HCT116 (cell line): ENCODE data around the gene VSTM2L.

Experiments
- SIN3A ChIP-seq: IDR thresholded peaks from 2 replicates; pipeline ENCODE4 v1.6.1; 2012; ENCODE audit warnings: low read depth
- TF ChIP-seq, protein P1 (sequence below): IDR thresholded peaks from 2 replicates; pipeline ENCODE4 v1.6.1; 2011; ENCODE audit warnings: mild to moderate bottlenecking, low read length, moderate library complexity; ENCODE audit not compliant: insufficient replicate concordance; ENCODE audit errors: extremely low read depth

- TF ChIP-seq SIN3A: no peak
- TF ChIP-seq, protein P1, sequence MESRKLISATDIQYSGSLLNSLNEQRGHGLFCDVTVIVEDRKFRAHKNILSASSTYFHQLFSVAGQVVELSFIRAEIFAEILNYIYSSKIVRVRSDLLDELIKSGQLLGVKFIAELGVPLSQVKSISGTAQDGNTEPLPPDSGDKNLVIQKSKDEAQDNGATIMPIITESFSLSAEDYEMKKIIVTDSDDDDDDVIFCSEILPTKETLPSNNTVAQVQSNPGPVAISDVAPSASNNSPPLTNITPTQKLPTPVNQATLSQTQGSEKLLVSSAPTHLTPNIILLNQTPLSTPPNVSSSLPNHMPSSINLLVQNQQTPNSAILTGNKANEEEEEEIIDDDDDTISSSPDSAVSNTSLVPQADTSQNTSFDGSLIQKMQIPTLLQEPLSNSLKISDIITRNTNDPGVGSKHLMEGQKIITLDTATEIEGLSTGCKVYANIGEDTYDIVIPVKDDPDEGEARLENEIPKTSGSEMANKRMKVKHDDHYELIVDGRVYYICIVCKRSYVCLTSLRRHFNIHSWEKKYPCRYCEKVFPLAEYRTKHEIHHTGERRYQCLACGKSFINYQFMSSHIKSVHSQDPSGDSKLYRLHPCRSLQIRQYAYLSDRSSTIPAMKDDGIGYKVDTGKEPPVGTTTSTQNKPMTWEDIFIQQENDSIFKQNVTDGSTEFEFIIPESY: no peak
Measured at GRCh38 chr20:37979021-37979985, 76.4 kb downstream of the VSTM2L start.
